ENCODE data around the gene SRXN1. TPM values are rescaled to one million over a fixed set of nuclear protein-coding genes. Genes with fewer than 3 reads are reported as not detected.

SRXN1 gene
- total RNA-seq, 1 experiment from 2014 or later: 70.6 TPM

DNA sequence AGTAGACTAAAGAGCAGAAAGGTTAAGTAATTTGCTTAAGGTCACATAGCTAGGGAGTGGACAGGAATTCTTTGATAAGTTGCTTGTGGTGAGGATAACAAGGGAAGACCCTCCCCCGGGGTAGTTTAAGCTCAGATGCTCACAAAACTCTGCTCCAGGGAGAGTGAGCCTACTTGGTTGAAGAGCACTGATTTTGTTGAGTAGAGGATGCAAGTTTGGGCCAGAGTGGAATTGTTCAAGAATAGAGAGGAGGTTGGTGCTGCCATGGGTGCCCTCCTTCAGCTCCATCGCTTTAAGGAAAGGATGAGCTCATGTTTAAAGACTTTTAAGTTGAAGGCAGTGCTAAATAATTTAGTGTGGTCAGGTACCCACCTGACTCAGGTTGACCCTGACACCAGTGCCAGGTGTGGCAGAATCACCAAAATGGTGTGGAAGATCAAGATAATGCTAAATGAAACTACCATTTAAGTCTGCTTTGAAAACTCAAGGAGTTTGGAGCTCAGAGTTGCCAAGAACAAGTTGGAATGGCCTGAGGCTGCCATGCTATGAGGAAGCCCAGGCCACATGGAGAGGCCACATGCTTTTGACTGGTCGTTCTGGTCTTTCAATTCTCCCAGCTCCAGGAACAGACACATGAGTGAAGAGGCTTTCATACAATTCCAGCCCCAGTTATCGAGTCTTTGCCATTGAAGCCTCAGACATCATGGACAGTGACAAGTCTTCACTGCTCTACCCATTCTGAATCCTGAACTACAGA, 34.9 kb downstream of the SRXN1 start:
- in situ Hi-C loops (cut with HindIII; ENCODE audit: low sequenced_read_pairs): no loop called here
- no peak for DNase-seq (ENCODE audit: low spot score)

DNA sequence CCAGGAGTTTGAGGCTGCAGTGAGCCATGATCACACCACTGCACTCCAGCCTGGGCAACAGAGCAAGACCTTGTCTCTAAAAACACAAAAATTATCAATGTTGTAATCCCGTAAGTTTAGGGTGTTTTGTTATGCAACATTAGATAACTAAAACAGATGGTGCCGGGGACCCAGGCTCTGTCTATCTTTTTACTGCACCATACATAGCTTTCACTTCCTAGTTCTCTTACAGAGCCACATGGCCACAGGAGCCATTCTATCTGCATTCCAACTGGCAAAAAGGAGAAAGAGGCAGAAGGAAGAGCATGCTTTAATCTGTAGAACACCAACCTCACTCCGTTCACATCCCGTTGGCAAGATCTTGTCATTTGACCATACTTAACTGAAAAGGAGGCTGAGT, 37.5 kb downstream of the SRXN1 start:
- in situ Hi-C loops (cut with HindIII; ENCODE audit: low sequenced_read_pairs): no loop called here
- no peak for DNase-seq (ENCODE audit: low spot score)

DNA sequence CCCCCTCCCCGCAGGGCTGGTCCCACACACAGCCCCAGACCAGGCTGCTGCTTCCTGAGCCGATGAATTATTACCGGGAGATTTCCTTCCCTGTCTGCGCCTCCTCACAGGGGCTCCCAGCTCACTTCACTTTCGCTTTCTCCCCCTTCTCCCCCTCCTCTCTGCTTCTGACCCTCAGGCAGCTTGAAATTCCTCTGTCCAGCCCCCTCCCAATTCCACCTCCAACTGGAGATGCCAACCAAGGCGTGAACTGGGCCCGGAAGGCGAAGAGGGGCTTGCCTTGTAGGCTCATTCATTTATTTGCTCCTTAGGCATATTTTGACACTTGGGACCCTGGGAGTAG, 41.2 kb downstream of the SRXN1 start:
- in situ Hi-C loops (cut with HindIII; ENCODE audit: low sequenced_read_pairs): no loop called here
- DNase-seq (ENCODE audit: low spot score): no peak

DNA sequence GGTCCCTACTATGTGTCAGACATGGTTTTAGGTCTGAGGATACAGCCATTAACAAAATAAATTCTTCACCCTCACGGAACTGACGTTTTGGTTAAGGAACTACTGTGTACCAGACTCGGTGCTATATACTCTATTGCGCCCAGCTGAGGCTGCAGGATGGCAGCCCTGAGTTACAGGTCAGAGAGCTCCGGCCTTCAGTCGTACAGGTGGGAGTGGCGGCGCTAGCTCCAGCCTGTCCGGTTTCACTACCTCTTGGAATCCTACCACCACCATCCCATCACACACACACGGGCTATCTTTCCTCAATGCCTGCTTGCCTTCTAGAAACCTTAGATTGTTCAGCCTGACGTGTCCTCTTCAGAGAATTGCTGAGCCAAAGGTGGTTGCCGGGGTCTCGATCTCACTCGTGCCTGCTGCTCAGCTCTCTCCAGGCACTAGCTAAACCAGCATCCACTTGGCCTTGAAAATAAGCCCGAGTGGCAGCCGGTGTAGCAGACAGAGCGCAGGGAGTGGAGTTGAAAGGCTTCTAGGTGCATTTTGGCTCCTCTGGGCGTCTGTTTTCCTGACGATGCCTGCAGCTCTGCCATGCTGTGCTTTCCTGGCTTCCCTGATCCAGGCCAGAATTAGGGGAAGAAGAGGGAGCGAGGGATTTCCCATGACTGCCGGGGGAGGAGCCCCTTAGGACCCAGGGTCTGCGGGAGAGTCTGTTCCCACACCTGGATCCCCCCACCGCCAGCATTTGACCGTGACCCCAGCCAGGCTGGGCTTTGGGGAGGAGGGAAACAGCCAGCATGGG, 41.8 kb downstream of the SRXN1 start:
- in situ Hi-C loops (cut with HindIII; ENCODE audit: low sequenced_read_pairs): no loop called here
- DNase-seq (ENCODE audit: low spot score): no peak

DNA sequence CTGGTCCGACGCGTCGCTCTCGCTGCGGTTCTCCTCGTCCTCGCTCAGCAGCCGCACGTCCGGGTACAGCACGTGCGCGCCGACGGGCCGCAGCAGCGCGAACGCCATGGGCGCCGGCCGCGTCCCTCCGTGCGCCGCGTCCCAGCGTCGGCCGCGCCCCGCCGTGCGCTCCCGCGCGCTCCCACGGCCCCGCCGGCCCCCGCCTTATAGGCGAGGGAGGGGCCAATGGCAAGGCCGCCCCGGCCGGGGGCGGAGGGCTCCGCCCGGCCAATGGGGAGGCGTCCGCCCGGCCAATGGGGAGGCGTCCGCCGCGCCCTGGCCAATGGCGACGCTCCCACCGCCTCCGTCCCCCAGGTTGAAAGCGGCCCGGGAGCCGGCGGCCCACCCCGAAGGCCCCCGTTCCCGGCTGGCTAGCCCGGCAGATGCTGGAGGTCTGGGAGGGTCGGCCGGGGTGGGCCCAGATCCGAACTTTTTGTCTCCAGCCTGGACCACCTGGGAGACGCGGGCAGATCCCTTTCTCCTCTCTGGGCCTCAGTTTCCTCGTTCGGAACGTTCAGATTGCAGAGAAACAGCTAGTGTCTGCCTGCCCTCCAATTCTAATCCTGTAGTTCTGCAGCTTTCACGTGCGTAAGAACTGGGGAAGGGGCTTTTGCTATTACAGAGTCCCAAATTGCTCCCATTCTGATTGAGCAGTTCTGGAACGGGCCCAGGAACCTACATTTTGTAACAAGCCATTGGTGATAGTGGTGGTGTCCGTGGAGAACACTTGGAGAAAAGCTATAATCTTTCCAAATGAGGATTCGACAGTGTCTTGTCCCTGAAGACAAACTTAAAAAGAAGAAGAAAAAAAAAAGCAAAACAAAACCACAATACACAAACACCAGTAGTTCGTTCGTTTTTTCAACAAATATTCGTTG, 42.6 kb downstream of the SRXN1 start, which contains the start of gene TCF15:
TSS of gene TCF15 (minus strand) at position 180 of the 917 bp plus-strand sequence. CDS start at position 108, 72 bp downstream.
- DNase-seq (ENCODE audit: low spot score): peak; percentile 8
- in situ Hi-C loops (cut with HindIII; ENCODE audit: low sequenced_read_pairs): no loop called here

DNA sequence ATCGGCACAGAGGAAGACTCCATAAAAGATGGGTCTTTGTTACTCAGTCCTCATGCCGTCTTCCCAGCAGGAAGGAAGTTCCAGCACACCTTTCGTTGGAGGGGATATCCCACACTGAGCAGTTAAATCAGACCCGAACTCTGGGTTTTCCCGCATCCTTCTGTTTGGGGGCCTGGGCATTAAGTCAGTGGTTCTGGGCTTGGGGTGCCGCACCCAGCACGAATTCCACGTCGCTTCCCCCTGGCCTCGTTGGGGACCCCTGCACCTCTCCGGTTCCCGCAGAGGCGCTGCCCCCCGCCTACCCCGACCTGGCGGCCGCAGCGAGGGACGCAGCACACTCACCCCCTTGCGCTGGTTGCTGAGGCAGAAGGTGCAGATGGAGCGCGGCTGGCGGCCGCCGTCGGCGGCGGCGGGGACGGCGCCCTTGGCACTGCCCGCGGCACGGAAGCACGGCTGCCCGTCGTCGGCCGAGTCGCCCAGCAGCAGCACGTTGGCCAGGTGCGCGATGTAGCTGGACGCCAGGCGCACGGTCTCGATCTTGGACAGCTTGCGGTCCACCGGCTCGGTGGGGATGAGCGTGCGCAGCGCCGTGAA, 43.5 kb downstream of the SRXN1 start:
- DNase-seq (ENCODE audit: low spot score): no peak
- in situ Hi-C loops (cut with HindIII; ENCODE audit: low sequenced_read_pairs): no loop called here

DNA sequence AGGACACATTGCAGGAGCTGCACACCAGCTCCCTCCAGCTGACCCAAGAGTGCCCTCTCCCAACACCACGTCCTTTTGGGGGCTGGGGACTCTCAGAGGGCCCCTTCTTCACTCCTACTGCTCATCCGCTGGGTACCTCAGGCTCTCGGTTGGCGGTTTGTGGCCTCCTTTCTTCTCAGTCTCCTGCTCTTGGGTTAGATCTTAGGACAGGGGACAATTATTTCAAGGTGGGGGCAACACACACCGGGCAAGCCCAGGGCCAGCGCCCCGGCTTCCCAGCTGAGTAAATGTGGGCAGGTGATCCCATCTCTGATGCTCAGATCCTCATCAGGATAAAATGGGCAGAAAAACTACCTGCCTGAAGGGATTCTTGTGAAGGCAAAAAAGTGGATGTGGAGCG, 44.0 kb downstream of the SRXN1 start:
- DNase-seq (ENCODE audit: low spot score): no peak
- in situ Hi-C loops (cut with HindIII; ENCODE audit: low sequenced_read_pairs): no loop called here

DNA sequence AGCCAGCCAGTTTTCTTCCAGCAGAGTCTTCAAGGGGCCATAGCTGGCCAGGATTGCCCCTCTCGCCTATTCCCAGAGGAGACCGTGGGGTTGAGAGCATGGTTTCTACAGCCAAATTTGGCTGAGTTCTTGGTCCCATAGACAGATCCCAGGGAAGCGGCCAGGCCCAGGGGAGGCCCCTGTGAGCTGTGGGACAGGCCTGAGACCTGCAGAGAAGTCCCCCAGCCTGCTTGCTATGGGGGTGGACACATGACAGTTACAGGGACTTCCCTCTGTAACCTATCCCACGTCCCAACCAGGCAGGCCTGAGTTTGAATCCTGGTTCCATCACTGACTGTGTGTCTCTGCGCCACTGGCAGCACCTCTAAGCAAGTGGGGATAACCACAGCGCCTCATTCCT, 45.5 kb downstream of the SRXN1 start:
- in situ Hi-C loops (cut with HindIII; ENCODE audit: low sequenced_read_pairs): no loop called here
- no peak for DNase-seq (ENCODE audit: low spot score)

DNA sequence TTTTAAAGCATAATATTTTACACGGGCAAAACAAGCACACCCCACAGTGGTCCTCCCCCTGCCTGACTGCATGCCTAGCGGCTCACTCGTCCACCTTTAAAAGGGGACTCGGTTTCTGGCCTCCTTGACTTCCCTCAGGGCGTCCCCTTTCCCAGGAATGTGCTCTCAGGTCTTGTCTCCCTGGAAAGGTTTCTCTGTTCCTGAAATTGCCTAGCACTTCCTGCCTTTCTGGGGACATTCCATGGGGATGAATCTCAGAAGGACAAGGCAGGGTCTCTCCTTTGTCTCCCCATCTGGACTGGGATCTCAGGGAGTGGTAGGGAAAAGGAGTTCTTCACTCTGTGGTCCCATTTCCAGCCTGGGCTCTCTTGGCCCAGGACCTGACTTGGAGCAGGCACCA, 47.8 kb downstream of the SRXN1 start:
- no peak for DNase-seq (ENCODE audit: low spot score)
- in situ Hi-C loops (cut with HindIII; ENCODE audit: low sequenced_read_pairs): no loop called here

DNA sequence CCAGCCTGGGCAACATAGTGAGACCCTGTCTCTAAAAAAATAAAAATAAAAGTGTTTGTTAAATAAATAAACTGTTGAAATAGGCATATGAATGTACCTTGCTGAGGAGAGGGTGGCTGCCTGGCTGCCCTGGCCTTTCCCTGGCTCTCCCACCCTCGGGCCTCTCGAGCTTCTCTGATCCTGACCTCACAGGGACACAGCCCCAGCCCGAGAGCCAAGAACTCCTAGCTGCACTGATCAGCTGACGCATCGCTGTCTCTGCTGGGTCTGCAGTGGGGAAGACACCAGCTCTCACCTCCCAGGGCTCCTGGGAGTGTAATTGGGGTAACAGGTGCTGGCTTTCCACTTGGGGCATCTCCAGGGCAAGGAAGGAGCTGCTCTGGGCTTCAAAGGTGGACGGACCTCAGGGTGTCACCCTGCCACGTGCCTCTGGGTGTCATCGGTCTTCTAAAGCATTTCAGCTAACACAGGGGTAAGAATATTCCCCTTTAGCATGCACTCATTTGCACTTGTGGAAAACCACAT, 49.8 kb downstream of the SRXN1 start:
- in situ Hi-C loops (cut with HindIII; ENCODE audit: low sequenced_read_pairs): no loop called here
- no peak for DNase-seq (ENCODE audit: low spot score)

DNA sequence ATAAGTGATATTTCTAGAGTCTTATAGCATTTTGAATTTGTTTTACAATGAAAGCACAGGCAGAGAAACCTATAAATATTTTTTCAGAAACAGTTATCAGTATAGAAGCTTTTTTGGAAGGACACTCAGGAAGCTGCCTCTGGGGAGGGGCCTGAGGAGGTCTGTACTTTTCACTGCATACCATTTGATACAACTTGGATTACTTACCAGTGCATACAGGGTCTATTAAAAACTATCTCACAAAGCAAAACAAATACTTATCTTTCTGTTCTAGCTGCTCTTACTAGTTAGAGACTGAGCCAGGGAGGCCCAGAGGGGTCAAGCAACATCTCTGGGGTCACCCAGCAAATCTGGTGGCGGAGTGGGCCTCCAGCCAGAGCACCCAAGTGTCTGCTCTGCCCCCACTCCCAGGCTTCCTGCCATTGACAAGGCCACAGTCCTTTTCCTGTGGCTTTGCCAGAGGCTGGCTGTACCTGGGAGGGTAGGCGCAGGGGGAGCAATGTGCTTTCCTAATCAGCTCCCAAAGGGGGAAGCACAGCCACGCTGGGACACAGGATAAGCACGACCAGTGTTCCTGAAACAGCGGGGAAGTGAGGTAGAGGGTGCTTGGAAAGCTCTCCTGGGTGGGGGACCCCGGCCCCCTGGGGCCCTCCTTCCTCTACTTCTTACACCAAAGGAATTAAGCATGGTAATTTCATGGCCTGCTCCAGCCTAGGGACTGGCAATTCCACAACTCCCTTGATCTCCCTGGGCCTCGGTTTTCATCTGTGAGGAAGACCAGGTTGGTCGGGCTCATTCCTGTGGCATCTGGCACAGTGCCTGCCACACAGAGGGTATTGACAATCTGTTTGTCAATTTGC, 50.7 kb downstream of the SRXN1 start:
- in situ Hi-C loops (cut with HindIII; ENCODE audit: low sequenced_read_pairs): no loop called here
- no peak for DNase-seq (ENCODE audit: low spot score)

DNA sequence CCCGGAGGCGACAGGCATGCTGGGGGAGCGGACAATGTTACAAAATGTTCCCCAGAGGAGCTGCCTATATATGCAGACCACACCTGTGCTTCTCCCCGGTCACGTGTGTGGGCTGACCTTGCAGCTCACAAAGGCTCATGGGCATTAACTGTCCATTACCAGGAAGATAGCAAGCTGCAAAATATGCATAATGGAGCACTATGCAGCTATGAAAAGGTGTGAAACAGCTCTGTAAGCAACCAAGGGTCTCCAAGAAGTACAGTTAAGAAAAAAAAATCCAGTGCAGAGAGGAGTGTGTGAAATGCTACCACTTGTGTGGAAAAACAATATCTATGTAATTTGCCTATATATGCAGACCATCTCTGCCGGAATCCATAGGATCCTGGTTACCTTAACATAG, 52.3 kb downstream of the SRXN1 start:
- DNase-seq (ENCODE audit: low spot score): no peak
- in situ Hi-C loops (cut with HindIII; ENCODE audit: low sequenced_read_pairs): no loop called here

DNA sequence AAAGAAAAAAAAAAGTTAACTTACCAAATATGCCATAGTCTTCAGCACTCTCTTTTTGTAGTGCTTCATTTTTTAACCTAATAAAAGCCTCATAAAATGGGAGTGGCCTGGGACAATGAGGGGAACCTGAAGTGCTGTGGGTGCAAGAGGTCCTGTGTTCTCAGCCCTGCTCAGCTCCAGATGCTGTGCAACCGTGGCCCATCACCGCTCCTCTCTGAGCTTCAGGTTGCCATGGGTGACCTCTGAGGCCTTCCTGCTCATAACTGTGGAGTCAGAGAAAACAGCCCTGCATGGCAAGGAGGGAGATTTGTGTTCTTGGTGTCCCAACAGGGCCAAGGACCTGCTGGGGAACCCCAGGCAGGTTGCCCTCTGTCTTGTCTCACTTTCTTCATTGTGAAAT, 52.9 kb downstream of the SRXN1 start:
- DNase-seq (ENCODE audit: low spot score): no peak
- in situ Hi-C loops (cut with HindIII; ENCODE audit: low sequenced_read_pairs): no loop called here

DNA sequence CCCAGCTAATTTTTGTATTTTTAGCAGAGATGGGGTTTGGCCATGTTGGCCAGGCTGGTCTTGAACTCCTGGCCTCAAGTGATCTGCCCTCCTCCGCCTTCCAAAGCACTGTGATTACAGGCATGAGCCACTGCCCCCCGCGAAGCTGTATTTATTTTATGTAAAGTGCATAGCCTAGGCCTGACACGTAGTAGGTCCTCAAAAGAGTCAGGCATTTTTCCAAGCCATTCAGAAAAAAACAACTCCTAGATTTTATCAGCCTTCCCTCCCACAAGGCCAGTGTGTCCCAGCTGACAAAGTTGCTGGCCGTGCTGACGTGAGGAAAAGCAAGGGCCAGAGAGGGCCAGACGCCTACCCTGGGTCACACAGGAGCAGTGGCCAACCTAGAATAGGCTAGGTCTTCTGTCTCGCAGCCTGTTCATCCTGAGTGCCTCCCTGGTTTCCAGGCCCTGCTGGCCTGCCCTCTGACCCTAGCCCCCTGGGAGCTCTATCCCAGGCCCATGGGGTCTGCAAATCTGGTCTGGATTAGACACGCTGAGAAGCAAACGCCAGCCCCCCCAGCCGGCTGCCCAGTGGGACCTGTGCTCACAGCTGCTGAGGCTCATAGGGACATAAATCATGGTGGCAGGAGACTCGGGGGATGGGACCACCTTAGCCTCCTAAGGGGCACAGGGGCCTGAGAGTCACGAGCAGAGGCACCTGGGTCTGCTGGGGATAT, 54.7 kb downstream of the SRXN1 start:
- DNase-seq (ENCODE audit: low spot score): no peak
- in situ Hi-C loops (cut with HindIII; ENCODE audit: low sequenced_read_pairs): no loop called here

DNA sequence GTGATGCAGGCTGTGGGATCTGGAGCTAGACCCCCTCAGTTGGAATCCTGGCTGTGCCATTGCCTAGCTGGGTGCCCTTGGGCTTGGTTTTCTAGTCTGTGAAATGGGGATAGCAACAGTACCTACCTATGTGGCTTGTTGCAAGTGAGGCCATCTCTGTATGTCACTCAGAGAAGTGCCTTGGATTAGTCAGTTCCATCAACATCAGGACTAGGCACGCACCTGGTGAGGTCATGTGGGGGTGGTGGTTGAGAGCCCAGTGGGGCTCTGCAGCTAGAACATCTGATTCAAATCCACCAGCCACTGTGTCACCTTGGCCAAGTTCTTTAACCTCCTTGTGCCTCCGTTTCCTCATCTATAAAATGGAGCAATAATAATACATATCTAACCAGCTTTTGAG, 55.4 kb downstream of the SRXN1 start:
- in situ Hi-C loops (cut with HindIII; ENCODE audit: low sequenced_read_pairs): no loop called here
- DNase-seq (ENCODE audit: low spot score): no peak

All from G401 (cell line).